Endometrial microvascular endothelial cells (primary cell): ENCODE data around the gene KRTAP9-3. TPM values are rescaled to one million over a fixed set of nuclear protein-coding genes. Genes with fewer than 3 reads are reported as not detected.
"Not testable (repeated sequence)": the region's sequence is repeated elsewhere in the genome, so short reads cannot be mapped to it uniquely, and the experiment has no call there.

Experiments
- in situ Hi-C: cut with HindIII; loops from 2 replicates; pipeline ENCODE4 v1.10.0; 2017; ENCODE audit warnings: low sequenced_read_pairs, low pct_unique_long_range_greater_than_20kb; ENCODE audit errors: inconsistent ontology term
- total RNA-seq: library from RNA; depleted of rRNA; stranded (reverse); fragments of >200 nt; gene quantifications from one replicate; pipeline ENCODE4 v1.2.3, GENCODE V29; 2015; ENCODE audit errors: inconsistent ontology term

KRTAP9-3 gene, protein sequence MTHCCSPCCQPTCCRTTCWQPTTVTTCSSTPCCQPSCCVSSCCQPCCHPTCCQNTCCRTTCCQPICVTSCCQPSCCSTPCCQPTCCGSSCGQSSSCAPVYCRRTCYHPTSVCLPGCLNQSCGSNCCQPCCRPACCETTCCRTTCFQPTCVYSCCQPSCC
- not detected for total RNA-seq

GRCh38 chr17:41232399-41233105 is at the start of gene KRTAP9-3:
TSS of gene KRTAP9-3 (plus strand) at chr17:41232449. CDS start at chr17:41232502, 53 bp downstream.
- in situ Hi-C loops = not testable (repeated sequence)

DNA sequence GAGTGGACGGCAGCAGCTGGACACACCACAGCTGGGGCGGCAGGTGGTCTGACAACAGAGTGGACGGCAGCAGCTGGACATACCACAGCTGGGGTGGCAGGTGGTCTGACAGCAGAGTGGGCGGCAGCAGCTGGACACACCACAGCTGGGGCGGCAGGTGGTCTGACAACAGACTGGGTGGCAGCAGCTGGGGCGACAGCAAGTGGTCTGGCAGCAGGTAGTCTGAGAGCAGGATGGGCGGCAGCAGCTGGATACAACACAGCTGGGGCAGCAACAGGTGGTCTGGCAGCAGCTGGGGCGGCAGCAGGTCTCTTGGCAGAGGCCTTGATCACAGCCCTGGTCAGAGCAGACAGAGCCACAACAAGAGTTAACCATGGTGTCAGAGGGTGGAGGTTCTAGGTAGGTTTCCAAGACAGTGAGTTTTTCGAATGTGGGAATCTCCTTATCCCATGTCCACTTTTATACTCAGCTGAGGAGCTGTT is 47.7 kb upstream of the KRTAP9-3 start, which contains the start of gene KRTAP4-1:
KRTAP4-1 (minus strand) TSS at position 432 of the 482 bp plus-strand sequence; CDS start at position 375, 57 bp downstream.
- in situ Hi-C loops = no loop called here

- in situ Hi-C loops = no loop called here
Measured at GRCh38 chr17:41185001-41185400, 47.2 kb upstream of the KRTAP9-3 start.

- in situ Hi-C loops = no loop called here
Measured at GRCh38 chr17:41186872-41187271, 45.4 kb upstream of the KRTAP9-3 start.

- in situ Hi-C loops = not testable (repeated sequence)
Measured at GRCh38 chr17:41189837-41190318, 42.4 kb upstream of the KRTAP9-3 start, which contains the start of gene KRTAP9-1. TSS of gene KRTAP9-1 (plus strand) at chr17:41189887. CDS start at chr17:41189887, 0 bp downstream.

DNA sequence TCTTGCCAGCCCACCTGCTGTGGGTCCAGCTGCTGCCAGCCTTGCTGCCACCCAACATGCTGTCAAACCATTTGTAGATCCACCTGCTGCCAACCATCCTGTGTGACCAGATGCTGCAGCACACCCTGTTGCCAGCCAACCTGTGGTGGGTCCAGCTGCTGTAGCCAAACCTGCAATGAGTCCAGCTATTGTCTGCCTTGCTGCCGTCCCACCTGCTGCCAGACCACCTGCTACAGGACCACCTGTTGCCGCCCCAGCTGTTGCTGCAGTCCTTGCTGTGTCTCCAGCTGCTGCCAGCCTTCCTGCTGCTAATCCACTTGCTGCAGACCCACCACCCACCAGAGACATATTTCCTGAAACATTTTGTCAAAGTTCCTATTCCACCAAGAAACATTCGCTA is 41.9 kb upstream of the KRTAP9-3 start:
- in situ Hi-C loops = no loop called here

DNA sequence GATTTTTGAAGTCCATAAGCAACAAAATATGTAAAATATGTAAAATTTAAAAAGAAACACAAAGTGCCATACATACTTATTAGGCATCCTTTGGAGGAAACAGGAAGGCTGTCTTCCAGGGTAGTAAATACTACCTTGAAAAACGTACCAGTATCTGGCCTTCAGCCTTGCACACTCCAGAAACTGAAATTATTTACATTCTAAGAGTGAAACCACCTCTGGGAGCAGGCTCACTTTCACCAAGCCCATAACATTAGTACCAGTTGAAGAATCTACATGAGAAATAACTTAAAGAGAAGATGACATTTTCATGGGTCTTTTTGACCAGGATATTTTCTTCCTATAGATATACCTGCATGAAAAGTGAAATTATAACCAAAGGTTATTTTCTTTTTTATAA is 36.2 kb upstream of the KRTAP9-3 start:
- in situ Hi-C loops = no loop called here

DNA sequence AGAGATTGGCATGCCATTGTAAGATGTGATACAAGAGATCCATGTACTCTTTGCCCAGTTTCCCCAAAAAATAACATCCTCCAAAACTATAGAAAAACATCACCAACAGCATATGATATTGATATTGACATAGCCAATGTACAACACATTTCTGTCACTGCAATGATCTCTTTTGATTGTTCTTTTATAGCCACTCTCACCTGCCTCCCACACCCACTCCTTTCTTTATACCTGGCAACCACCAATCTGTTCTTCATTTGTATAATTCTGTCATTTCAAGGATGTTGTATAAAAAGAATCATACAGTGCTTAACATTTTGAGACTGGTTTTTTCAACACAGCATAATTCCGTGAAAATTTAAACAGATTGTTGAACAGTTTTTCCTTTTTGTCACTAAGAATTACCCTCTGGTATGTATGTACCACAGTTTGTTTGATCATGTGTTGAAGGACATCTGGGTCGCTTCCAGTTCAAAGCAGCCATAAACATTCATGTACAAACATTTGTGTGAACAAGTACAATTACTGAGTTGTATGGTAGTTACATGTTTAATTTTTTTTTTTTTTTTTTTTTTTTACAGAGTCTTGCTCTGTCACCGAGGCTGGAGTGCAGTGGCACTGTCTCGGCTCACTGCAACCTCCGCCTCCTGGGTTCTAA is 32.7 kb upstream of the KRTAP9-3 start:
- in situ Hi-C loops = no loop called here

GRCh38 chr17:41211845-41212466 is 20.3 kb upstream of the KRTAP9-3 start:
- in situ Hi-C loops = no loop called here

GRCh38 chr17:41212524-41213169 is 19.6 kb upstream of the KRTAP9-3 start:
- in situ Hi-C loops = no loop called here

DNA sequence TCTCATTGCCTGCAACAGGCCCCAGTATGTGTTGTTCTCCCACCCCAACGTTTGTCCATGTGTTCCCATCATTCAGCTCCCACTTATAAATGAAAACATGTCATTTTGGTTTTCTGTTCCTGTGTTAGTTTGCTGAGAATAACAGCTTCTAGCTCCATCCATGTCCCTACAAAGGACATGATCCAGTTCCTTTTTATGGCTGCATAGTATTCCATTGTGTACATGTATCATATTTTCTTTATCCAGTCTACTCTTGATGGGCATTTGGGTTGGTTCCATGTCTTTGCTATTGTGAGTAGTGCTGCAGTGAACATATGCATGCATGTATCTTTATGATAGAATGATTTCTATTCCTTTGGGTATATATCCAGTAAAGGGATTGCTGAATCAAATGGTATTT is 16.6 kb upstream of the KRTAP9-3 start:
- in situ Hi-C loops = no loop called here

- in situ Hi-C loops = no loop called here
Measured at GRCh38 chr17:41223821-41224220, 8.4 kb upstream of the KRTAP9-3 start.

GRCh38 chr17:41226051-41226450 is 6.2 kb upstream of the KRTAP9-3 start:
- in situ Hi-C loops = no loop called here

DNA sequence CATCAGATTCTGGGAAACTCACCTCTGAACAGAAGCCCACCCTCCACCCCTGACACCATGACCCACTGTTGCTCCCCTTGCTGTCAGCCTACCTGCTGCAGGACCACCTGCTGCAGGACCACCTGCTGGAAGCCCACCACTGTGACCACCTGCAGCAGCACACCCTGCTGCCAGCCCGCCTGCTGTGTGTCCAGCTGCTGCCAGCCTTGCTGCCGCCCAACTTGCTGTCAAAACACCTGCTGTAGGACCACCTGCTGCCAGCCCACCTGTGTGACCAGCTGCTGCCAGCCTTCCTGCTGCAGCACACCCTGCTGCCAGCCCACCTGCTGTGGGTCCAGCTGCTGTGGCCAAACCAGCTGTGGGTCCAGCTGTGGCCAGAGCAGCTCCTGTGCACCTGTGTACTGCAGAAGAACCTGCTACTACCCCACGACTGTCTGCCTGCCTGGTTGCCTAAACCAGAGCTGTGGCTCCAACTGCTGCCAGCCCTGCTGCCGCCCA is 5.6 kb upstream of the KRTAP9-3 start, which contains the start of gene KRTAP9-2:
KRTAP9-2 (plus strand) TSS at position 51 of the 498 bp plus-strand sequence; CDS start at position 58, 7 bp downstream.
- in situ Hi-C loops = not testable (repeated sequence)

- in situ Hi-C loops = no loop called here
Measured at GRCh38 chr17:41230094-41230493, 2.2 kb upstream of the KRTAP9-3 start.

- in situ Hi-C loops = no loop called here
Measured at GRCh38 chr17:41231731-41232130, 518 bp upstream of the KRTAP9-3 start.

DNA sequence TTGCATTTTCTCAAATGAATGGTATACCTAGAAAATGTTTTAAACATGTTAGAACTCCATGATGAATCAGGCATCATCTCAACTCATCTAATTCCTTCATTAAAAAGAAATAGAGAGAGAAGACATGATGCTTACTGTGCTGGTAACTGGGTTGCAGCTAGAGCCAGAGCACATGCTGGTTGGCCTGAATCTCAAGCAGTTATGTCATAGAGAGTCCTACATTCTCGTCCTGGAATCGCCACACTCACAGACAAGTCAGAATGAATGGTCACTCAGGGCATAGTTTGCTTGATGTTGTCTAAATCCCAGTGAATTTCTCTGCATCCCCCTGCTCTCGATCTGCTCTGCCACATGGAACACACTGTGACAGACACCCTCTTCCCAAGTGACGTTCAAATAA is 4.9 kb downstream of the KRTAP9-3 start:
- in situ Hi-C loops = not testable (repeated sequence)

GRCh38 chr17:41237949-41238437 is 5.7 kb downstream of the KRTAP9-3 start, which contains the start of gene KRTAP9-8:
TSS of gene KRTAP9-8 (plus strand) at chr17:41237999. CDS start at chr17:41238052, 53 bp downstream.
- in situ Hi-C loops = not testable (repeated sequence)
